SKM-1 (cell line): ENCODE results near the gene FBXW12.

ENCODE experiments used
- DNase-seq: peaks from one replicate; lab custom pipeline; 2025; ENCODE audit not compliant: unreplicated experiment; lab: John Stamatoyannopoulos, UW

FBXW12 gene

GRCh38 chr3:48420561-48420960 lies 48.5 kb downstream of the FBXW12 start:
- no peak for DNase-seq

GRCh38 chr3:48422272-48422671 lies 50.3 kb downstream of the FBXW12 start:
- no peak for DNase-seq

- DNase-seq = no peak
Observed at GRCh38 chr3:48422681-48423080, 50.7 kb downstream of the FBXW12 start.

GRCh38 chr3:48423241-48423882 lies 51.3 kb downstream of the FBXW12 start:
- DNase-seq = no peak

GRCh38 chr3:48423883-48424695 lies 52.1 kb downstream of the FBXW12 start:
- DNase-seq = no peak

GRCh38 chr3:48425281-48425812 lies 53.3 kb downstream of the FBXW12 start:
- DNase-seq = no peak

- DNase-seq = no peak
Observed at GRCh38 chr3:48426401-48426909, 54.4 kb downstream of the FBXW12 start.

- DNase-seq = no peak
Observed at GRCh38 chr3:48426944-48427629, 55.1 kb downstream of the FBXW12 start.

- no peak for DNase-seq
Observed at GRCh38 chr3:48427630-48427962, 55.6 kb downstream of the FBXW12 start.

GRCh38 chr3:48428088-48428571 lies 56.1 kb downstream of the FBXW12 start:
- DNase-seq = no peak

GRCh38 chr3:48428572-48429316 lies 56.7 kb downstream of the FBXW12 start:
- DNase-seq = no peak

- no peak for DNase-seq
Observed at GRCh38 chr3:48429317-48429959, 57.4 kb downstream of the FBXW12 start.

- peak; percentile 35 for DNase-seq
Observed at GRCh38 chr3:48429960-48430707, 58.1 kb downstream of the FBXW12 start, which contains the start of gene PLXNB1. TSS of gene PLXNB1 (minus strand) at chr3:48430086. CDS start at chr3:48424611, 5,475 bp downstream.

- DNase-seq = no peak
Observed at GRCh38 chr3:48430708-48431101, 58.7 kb downstream of the FBXW12 start.

GRCh38 chr3:48431224-48432029 lies 59.4 kb downstream of the FBXW12 start:
- no peak for DNase-seq

GRCh38 chr3:48432411-48433371 lies 60.7 kb downstream of the FBXW12 start:
- no peak for DNase-seq

- DNase-seq = no peak
Observed at GRCh38 chr3:48433472-48434118, 61.6 kb downstream of the FBXW12 start.
